TTC549 (cell line): ENCODE measurements around the gene PLEKHH3.

Source experiments
- FAIRE-seq: peaks from 2 replicates; lab custom pipeline; 2012; peaks lifted over from hg19 to GRCh38; lab: Jason Lieb, UNC

PLEKHH3 gene

GRCh38 chr17:42685831-42686230 lies 9.0 kb upstream of the PLEKHH3 start:
- no peak for FAIRE-seq

- no peak for FAIRE-seq
These were observed 8.2 kb upstream of the PLEKHH3 start for GRCh38 chr17:42684929-42685556.

- no peak for FAIRE-seq
These were observed 6.7 kb upstream of the PLEKHH3 start for GRCh38 chr17:42683407-42684034.

- FAIRE-seq, result no peak
These were observed 6.1 kb upstream of the PLEKHH3 start for GRCh38 chr17:42682722-42683403.

- no peak for FAIRE-seq
These were observed 5.4 kb upstream of the PLEKHH3 start, which contains the start of gene CNTNAP1 for GRCh38 chr17:42681976-42682721. TSS of gene CNTNAP1 (plus strand) at chr17:42682531. CDS start at chr17:42682830, 299 bp downstream.

- no peak for FAIRE-seq
These were observed 3.6 kb upstream of the PLEKHH3 start for GRCh38 chr17:42680331-42680808.

GRCh38 chr17:42679492-42680330 lies 2.9 kb upstream of the PLEKHH3 start:
- FAIRE-seq, result no peak

GRCh38 chr17:42678951-42679491 lies 2.2 kb upstream of the PLEKHH3 start:
- FAIRE-seq, result no peak

GRCh38 chr17:42677921-42678781 lies 1.4 kb upstream of the PLEKHH3 start:
- no peak for FAIRE-seq

- FAIRE-seq, result peak; percentile 87
These were observed 441 bp upstream of the PLEKHH3 start for GRCh38 chr17:42677012-42677857.

- no peak for FAIRE-seq
These were observed 800 bp downstream of the PLEKHH3 start for GRCh38 chr17:42675965-42676423.

- FAIRE-seq, result no peak
These were observed 1.3 kb downstream of the PLEKHH3 start for GRCh38 chr17:42675348-42675964.

GRCh38 chr17:42674755-42675347 lies 1.9 kb downstream of the PLEKHH3 start:
- no peak for FAIRE-seq

GRCh38 chr17:42673885-42674754 lies 2.7 kb downstream of the PLEKHH3 start:
- FAIRE-seq, result no peak

GRCh38 chr17:42673266-42673884 lies 3.4 kb downstream of the PLEKHH3 start:
- no peak for FAIRE-seq

GRCh38 chr17:42672038-42672437 lies 4.8 kb downstream of the PLEKHH3 start:
- no peak for FAIRE-seq
